HG02623 (cell line): ENCODE results near the gene SRR.

Source experiments
- ATAC-seq: cut with Tn5 transposase; IDR thresholded peaks from one replicate; pipeline ENCODE4 v1.9.1; 2021; ENCODE audit warnings: moderate library complexity; ENCODE audit not compliant: unreplicated experiment

Gene SRR

GRCh38 chr17:2338315-2338657 is 34.5 kb downstream of the SRR start:
- no peak for ATAC-seq

- ATAC-seq = no peak
Measured at GRCh38 chr17:2343421-2343820, 39.7 kb downstream of the SRR start.

- ATAC-seq = no peak
Measured at GRCh38 chr17:2344528-2344927, 40.8 kb downstream of the SRR start.

GRCh38 chr17:2346475-2346874 is 42.7 kb downstream of the SRR start:
- no peak for ATAC-seq

GRCh38 chr17:2347805-2348685 is 44.3 kb downstream of the SRR start:
- no peak for ATAC-seq

GRCh38 chr17:2351269-2351668 is 47.5 kb downstream of the SRR start:
- no peak for ATAC-seq

- no peak for ATAC-seq
Measured at GRCh38 chr17:2354311-2354710, 50.6 kb downstream of the SRR start.

GRCh38 chr17:2357237-2357636 is 53.5 kb downstream of the SRR start:
- ATAC-seq = no peak

- ATAC-seq = no peak
Measured at GRCh38 chr17:2357931-2358434, 54.2 kb downstream of the SRR start.

- no peak for ATAC-seq
Measured at GRCh38 chr17:2361010-2361760, 57.4 kb downstream of the SRR start.

- ATAC-seq = no peak
Measured at GRCh38 chr17:2362016-2362415, 58.3 kb downstream of the SRR start.

GRCh38 chr17:2362416-2362815 is 58.7 kb downstream of the SRR start:
- no peak for ATAC-seq

GRCh38 chr17:2362881-2363280 is 59.1 kb downstream of the SRR start:
- ATAC-seq = no peak

- ATAC-seq = no peak
Measured at GRCh38 chr17:2363318-2363717, 59.6 kb downstream of the SRR start.

- ATAC-seq = no peak
Measured at GRCh38 chr17:2363851-2364762, 60.4 kb downstream of the SRR start.

- no peak for ATAC-seq
Measured at GRCh38 chr17:2364763-2365116, 61.0 kb downstream of the SRR start.

- no peak for ATAC-seq
Measured at GRCh38 chr17:2365132-2365531, 61.4 kb downstream of the SRR start.

GRCh38 chr17:2366747-2367494 is 63.2 kb downstream of the SRR start:
- no peak for ATAC-seq

GRCh38 chr17:2368359-2368758 is 64.6 kb downstream of the SRR start:
- no peak for ATAC-seq

- no peak for ATAC-seq
Measured at GRCh38 chr17:2369039-2369438, 65.3 kb downstream of the SRR start.
